ENCODE data around the gene HTT. TPM values are rescaled to one million over a fixed set of nuclear protein-coding genes. Genes with fewer than 3 reads are reported as not detected.
A peak's percentile ranks its signal among the peaks of the same experiment; 100 is the strongest.

The HTT gene
- total RNA-seq, 1 donor from 2014 or later, result 48.0 TPM

GRCh38 chr4:3066836-3067400 is 7.6 kb upstream of the HTT start:
- H3K27ac Mint-ChIP-seq, result no peak overlapping the region
- H3K4me1 Mint-ChIP-seq (ENCODE audit: unreplicated experiment), result no peaks in the 10 kb centered on the region
- H3K27me3 Mint-ChIP-seq, result peaks cover 8% of the 10 kb centered on the region
- no peak for DNase-seq (ENCODE audit: extremely low spot score, unreplicated experiment)
- TF ChIP-seq, protein P1, sequence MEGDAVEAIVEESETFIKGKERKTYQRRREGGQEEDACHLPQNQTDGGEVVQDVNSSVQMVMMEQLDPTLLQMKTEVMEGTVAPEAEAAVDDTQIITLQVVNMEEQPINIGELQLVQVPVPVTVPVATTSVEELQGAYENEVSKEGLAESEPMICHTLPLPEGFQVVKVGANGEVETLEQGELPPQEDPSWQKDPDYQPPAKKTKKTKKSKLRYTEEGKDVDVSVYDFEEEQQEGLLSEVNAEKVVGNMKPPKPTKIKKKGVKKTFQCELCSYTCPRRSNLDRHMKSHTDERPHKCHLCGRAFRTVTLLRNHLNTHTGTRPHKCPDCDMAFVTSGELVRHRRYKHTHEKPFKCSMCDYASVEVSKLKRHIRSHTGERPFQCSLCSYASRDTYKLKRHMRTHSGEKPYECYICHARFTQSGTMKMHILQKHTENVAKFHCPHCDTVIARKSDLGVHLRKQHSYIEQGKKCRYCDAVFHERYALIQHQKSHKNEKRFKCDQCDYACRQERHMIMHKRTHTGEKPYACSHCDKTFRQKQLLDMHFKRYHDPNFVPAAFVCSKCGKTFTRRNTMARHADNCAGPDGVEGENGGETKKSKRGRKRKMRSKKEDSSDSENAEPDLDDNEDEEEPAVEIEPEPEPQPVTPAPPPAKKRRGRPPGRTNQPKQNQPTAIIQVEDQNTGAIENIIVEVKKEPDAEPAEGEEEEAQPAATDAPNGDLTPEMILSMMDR (conservative IDR thresholded peaks at IDR 0.05), result no peak
- H3K9me3 Mint-ChIP-seq, result no peaks in the 10 kb centered on the region
- no peak overlapping the region for H3K4me3 Mint-ChIP-seq
- H3K36me3 Mint-ChIP-seq, result no peaks in the 10 kb centered on the region

DNA sequence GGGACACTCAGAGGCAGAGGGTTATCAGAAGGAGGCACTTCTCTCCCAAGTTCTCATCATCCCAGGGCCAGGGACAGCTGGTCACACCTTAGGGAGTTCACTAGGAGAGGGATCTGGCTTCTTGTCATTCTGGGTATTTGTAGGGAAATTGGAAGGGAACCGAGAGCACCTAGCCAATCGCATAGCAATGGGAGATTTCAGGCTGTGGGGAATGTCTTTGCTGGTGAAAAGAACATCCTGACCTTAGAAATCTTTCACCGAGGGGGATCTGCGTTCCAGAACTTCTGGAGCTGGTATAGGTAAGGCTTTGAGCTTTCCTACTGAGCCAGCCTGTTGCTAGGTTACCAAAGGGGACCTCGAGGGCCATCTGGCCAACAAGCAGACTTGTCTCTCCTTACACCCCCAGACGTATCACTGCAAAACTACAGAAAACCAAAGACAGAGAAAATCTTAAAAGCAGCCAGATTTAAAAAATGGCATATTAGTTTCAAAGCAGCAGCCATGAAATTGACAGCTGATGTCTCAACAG is 6.9 kb upstream of the HTT start:
- H3K36me3 Mint-ChIP-seq, result no peaks in the 10 kb centered on the region
- H3K4me3 Mint-ChIP-seq, result no peak overlapping the region
- no peak for DNase-seq (ENCODE audit: extremely low spot score, unreplicated experiment)
- no peak overlapping the region for H3K27ac Mint-ChIP-seq
- peaks cover 8% of the 10 kb centered on the region for H3K27me3 Mint-ChIP-seq
- H3K4me1 Mint-ChIP-seq (ENCODE audit: unreplicated experiment), result no peaks in the 10 kb centered on the region
- TF ChIP-seq, protein P1 (conservative IDR thresholded peaks at IDR 0.05), result no peak
- H3K9me3 Mint-ChIP-seq, result no peaks in the 10 kb centered on the region

DNA sequence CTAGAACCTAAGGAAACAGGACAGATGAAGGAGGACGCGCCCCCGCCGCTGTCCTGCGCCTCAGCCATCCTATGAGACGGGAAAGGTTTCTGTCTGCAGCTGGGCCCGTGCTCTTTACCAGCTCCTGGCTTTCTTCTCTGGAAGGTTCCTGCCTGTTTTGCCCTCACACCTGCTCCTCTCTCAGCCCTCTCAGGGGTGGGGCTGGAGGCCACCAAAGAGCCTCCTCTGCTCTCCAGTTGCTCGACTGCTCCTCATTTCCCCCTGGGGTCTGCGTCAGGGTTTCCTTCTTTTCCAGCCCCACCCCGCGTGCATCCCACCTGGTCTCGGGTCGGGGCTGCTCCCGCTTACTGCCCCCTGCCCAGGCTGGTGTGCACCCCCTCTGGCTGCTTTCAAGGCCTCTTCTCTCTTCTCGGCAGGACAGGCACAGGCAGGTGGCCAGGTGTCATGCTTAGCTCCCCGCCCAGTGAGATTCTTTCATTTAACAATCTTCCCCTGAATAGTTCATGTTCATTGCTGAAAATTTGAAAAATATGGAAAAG is 4.8 kb upstream of the HTT start:
- Mint-ChIP-seq H3K36me3 (no peaks in the 10 kb centered on the region), H3K27me3 (no peaks in the 10 kb centered on the region), H3K27ac (no peak overlapping the region), H3K4me1 (ENCODE audit: unreplicated experiment) (no peaks in the 10 kb centered on the region), H3K9me3 (no peaks in the 10 kb centered on the region), H3K4me3 (no peak overlapping the region)
- TF ChIP-seq, protein P1 (conservative IDR thresholded peaks at IDR 0.05), result no peak
- no peak for DNase-seq (ENCODE audit: extremely low spot score, unreplicated experiment)

GRCh38 chr4:3070709-3071500 is 3.6 kb upstream of the HTT start:
- H3K27me3 Mint-ChIP-seq, result no peaks in the 10 kb centered on the region
- peaks cover 4% of the 10 kb centered on the region for H3K4me1 Mint-ChIP-seq (ENCODE audit: unreplicated experiment)
- TF ChIP-seq, protein P1 (conservative IDR thresholded peaks at IDR 0.05), result no peak
- H3K27ac Mint-ChIP-seq, result no peak overlapping the region
- H3K4me3 Mint-ChIP-seq, result no peak overlapping the region
- no peaks in the 10 kb centered on the region for H3K36me3 Mint-ChIP-seq
- DNase-seq (ENCODE audit: extremely low spot score, unreplicated experiment), result no peak
- H3K9me3 Mint-ChIP-seq, result no peaks in the 10 kb centered on the region

GRCh38 chr4:3071811-3072210 is 2.7 kb upstream of the HTT start:
- TF ChIP-seq, protein P1 (conservative IDR thresholded peaks at IDR 0.05), result no peak
- H3K9me3 Mint-ChIP-seq, result no peaks in the 10 kb centered on the region
- H3K27me3 Mint-ChIP-seq, result no peaks in the 10 kb centered on the region
- H3K27ac Mint-ChIP-seq, result no peak overlapping the region
- peak overlapping the region; percentile 72 for H3K4me3 Mint-ChIP-seq
- H3K4me1 Mint-ChIP-seq (ENCODE audit: unreplicated experiment), result peaks cover 10% of the 10 kb centered on the region
- H3K36me3 Mint-ChIP-seq, result no peaks in the 10 kb centered on the region
- no peak for DNase-seq (ENCODE audit: extremely low spot score, unreplicated experiment)

All from type B pancreatic cell (in vitro differentiated cells).